ENCODE data around the gene D2HGDH. TPM values are rescaled to one million over a fixed set of nuclear protein-coding genes. Genes with fewer than 3 reads are reported as not detected.

D2HGDH gene
- total and polyA plus RNA-seq, 2 of the 8 experiments (the other 6 are each of a cell fraction or from before 2014, with no cell fraction given), result 3.4 to 8.1 TPM

- 89% methylated on average over 17 of the region's 18 CpGs; no CpG with 5 or more reads in 1 of the 2 experiments for WGBS, 2 experiments (ENCODE audit: extremely low coverage in 1 of 2, insufficient coverage in 1 of 2, insufficient read length in 1 of 2, insufficient replicate concordance in 2 of 2, low coverage in 1 of 2, low lambda C conversion rate in 2 of 2, missing lambda C conversion rate in 1 of 2)
- no peak overlapping the region for H2AFZ ChIP-seq (ENCODE audit: low read length)
- CTCF ChIA-PET (ENCODE audit: partially characterized antibody), result interaction anchor here (0.8 to 0.9 kb wide), 2 partner anchors 31 to 77 kb away, joined by 3 to 4 read pairs; no protein-coding TSS in a partner anchor
- FAIRE-seq (no peak), DNase-seq (ENCODE audit: low read depth in 1 of 2, low spot score in 2 of 2) (peak in 1 of 2 experiments; percentile 37)
- no peak overlapping the region for H3K4ac ChIP-seq (replicated peaks; ENCODE audit: insufficient read length, low read depth, low read length)
- no peaks in the 10 kb centered on the region for H3K27me3 ChIP-seq (replicated peaks in 1 of 4; ENCODE audit: control insufficient read depth in 3 of 4, extremely low read depth in 1 of 4, insufficient read depth in 3 of 4, low read length in 3 of 4)
- no peak overlapping the region for H4K91ac ChIP-seq (replicated peaks; ENCODE audit: insufficient read length, low read length)
- no peak overlapping the region for H2BK120ac ChIP-seq (replicated peaks; ENCODE audit: low read depth, low read length)
- H3K4me3 ChIP-seq (ENCODE audit: extremely low read depth in 1 of 4, insufficient read depth in 2 of 4, low read depth in 3 of 4, low read length in 4 of 4), result no peak overlapping the region
- POLR2A ChIA-PET (ENCODE audit: partially characterized antibody), result interaction anchor here (0.8 kb wide), 1 partner anchor 41 kb away, joined by 3 read pairs; no protein-coding TSS in a partner anchor
- H3K79me2 ChIP-seq (ENCODE audit: control insufficient read depth in 1 of 2, insufficient read depth in 2 of 2, low read length in 2 of 2), result no peaks in the 10 kb centered on the region
- no peak overlapping the region for H3K14ac ChIP-seq (ENCODE audit: insufficient read length)
- no peak overlapping the region for H2AK5ac ChIP-seq (ENCODE audit: low read depth, low read length)
- no peak overlapping the region for H2BK15ac ChIP-seq (ENCODE audit: low read length)
- peaks cover 0 to 9% (median 2%) of the 10 kb centered on the region in 4 experiments; a peak in 3 of 7 replicates for H3K4me1 ChIP-seq (replicated peaks in 1 of 4; ENCODE audit: control insufficient read depth in 3 of 4, insufficient read depth in 4 of 4, low read length in 3 of 4)
- no peak overlapping the region for H3K27ac ChIP-seq (ENCODE audit: low read depth, low read length)
- H3K23ac ChIP-seq (ENCODE audit: insufficient read length), result no peak overlapping the region
- H2BK12ac ChIP-seq (ENCODE audit: low read depth, low read length), result no peak overlapping the region
- H4K8ac ChIP-seq (ENCODE audit: extremely low read depth, insufficient read depth, low read length), result no peak overlapping the region
- H3K18ac ChIP-seq (ENCODE audit: extremely low read depth, low read length), result no peak overlapping the region
- H2BK5ac ChIP-seq (ENCODE audit: low read depth, low read length), result no peak overlapping the region
- H3K79me1 ChIP-seq (ENCODE audit: low read depth, low read length), result no peaks in the 10 kb centered on the region; the same call in 1 of the 2 replicates
- no peak overlapping the region for H3K56ac ChIP-seq (replicated peaks; ENCODE audit: insufficient read length, low read depth, low read length)
- no peak overlapping the region for H3K4me2 ChIP-seq (ENCODE audit: insufficient read depth in 1 of 2, low read depth in 2 of 2, low read length in 2 of 2)
- no peaks in the 10 kb centered on the region for H3K23me2 ChIP-seq (ENCODE audit: low read depth, low read length)
- peaks cover 6 to 8% of the 10 kb centered on the region in 2 experiments; a peak in 3 of 4 replicates for H3K9me3 ChIP-seq (ENCODE audit: insufficient read depth in 2 of 2, low read depth in 1 of 2, low read length in 1 of 2)
- H3K36me3 ChIP-seq (ENCODE audit: control insufficient read depth in 2 of 4, insufficient read depth in 4 of 4, low read length in 3 of 4), result no peaks in the 10 kb centered on the region
- H2BK20ac ChIP-seq (ENCODE audit: low read length), result no peak overlapping the region
- no peak overlapping the region for H4K5ac ChIP-seq (ENCODE audit: insufficient read length, low read depth, low read length)
- H4K20me1 ChIP-seq (replicated peaks in 1 of 2; ENCODE audit: control insufficient read depth in 1 of 2, insufficient read depth in 2 of 2, low read length in 2 of 2), result peaks cover 0 to 2% of the 10 kb centered on the region in 2 experiments
- no peak overlapping the region for H3K9ac ChIP-seq (replicated peaks in 1 of 4; ENCODE audit: extremely low read depth in 1 of 4, low read depth in 3 of 4, low read length in 3 of 4)
- TF ChIP-seq TBP (IDR thresholded peaks at IDR 0.05; ENCODE audit: low read depth, low read length), result no peak
- no peak for TF ChIP-seq SRF (IDR thresholded peaks at IDR 0.05; ENCODE audit: low read depth, low read length)
- no peak for TF ChIP-seq CEBPB (IDR thresholded peaks at IDR 0.05; ENCODE audit: low read depth, low read length)
- TF ChIP-seq ASH2L (IDR thresholded peaks at IDR 0.05; ENCODE audit: low read length), result no peak
- no peak for TF ChIP-seq TAF1 (IDR thresholded peaks at IDR 0.05; ENCODE audit: low read depth, low read length)
- TF ChIP-seq TEAD4 (IDR thresholded peaks at IDR 0.05; ENCODE audit: low read depth, low read length), result no peak
- no peak for TF ChIP-seq POLR2AphosphoS5 (IDR thresholded peaks at IDR 0.05; ENCODE audit: low read depth, low read length)
- TF ChIP-seq KDM5A (IDR thresholded peaks at IDR 0.05; ENCODE audit: low read length), result no peak
- no peak for TF ChIP-seq RAD21 (IDR thresholded peaks at IDR 0.05 in 1 of 2, conservative IDR thresholded peaks at IDR 0.05 in 1 of 2; ENCODE audit: low read depth in 2 of 2, low read length in 2 of 2)
- no peak for TF ChIP-seq GABPA (IDR thresholded peaks at IDR 0.05; ENCODE audit: borderline replicate concordance, insufficient read depth, low read length)
- no peak for TF ChIP-seq SAP30 (IDR thresholded peaks at IDR 0.05; ENCODE audit: insufficient read depth, insufficient replicate concordance, low read length)
- no peak for TF ChIP-seq E2F6 (IDR thresholded peaks at IDR 0.05)
- no peak for TF ChIP-seq TAF7 (optimal IDR thresholded peaks at IDR 0.05; ENCODE audit: borderline replicate concordance, low read depth, low read length)
Measured at GRCh38 chr2:241762321-241762932, 28.0 kb downstream of the D2HGDH start.
